Glomerular visceral epithelial cell (primary cell): Measurements from ENCODE around the gene RBM10.

ENCODE experiments used
- DNase-seq: peaks from one replicate; pipeline ENCODE4 v3.0.0-alpha.2; 2016; ENCODE audit errors: extremely low spot score

RBM10 gene

DNA sequence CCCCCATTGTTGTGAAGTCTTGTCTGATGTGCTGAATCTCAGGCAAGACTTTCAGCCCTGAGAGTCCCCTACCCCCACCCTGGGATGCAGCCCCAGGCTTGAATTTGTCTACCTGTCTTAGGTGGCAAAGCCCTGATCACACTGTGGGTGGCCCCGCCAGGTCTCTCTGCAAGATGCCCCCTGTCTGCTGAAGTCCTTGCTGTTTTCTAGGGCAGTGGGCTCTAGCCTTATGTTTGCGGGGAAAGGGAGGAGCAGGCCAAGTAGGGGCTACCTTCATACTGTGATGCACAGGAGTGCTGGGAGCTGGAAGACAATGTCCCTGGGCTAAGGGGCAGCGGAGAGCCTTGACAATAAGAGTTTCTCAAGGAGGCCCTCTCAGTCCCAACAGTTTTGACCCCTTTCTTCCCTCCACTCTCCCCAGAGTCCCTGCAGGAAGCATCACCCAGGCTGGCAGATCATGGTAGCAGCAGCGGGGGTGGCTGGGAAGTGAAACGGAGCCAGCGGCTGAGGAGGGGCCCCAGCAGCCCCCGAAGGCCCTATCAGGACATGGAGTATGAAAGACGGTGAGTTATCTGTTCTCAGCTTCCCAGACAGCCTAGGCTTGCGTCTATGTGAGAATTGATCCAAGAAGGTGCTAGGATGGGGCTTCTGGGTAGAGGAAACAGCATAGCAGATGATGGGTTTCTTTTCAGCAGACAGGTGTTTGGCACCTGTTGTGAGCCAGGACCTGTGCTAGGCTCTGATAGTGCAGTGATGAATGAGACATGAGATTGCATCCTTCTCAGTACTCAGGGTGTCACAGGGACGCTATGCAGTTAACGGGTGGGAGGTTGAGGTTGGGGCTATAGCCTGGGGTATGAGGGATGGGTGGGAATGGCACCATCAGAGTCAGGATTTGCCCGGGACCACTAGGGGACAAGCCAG, 2.2 kb downstream of the RBM10 start:
- DNase-seq: no peak

DNA sequence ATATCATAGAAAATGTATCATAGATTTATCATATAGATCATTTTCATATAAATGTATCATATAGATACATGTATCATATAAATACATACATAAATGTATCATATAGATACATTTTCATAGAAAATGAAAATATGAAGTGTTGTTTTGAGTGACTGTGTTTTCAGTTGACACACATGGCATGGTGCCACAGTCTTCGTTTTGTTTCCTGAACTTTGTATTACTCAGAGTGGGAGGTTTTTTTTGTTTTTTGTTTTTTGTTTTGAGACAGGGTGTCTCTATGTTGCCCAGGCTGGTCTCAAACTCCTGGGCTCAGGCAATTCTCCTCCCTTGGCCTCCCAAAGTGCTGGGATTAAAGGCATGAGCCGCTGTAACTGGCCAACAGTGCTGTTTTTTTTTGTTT, 3.9 kb downstream of the RBM10 start:
- DNase-seq: no peak

DNA sequence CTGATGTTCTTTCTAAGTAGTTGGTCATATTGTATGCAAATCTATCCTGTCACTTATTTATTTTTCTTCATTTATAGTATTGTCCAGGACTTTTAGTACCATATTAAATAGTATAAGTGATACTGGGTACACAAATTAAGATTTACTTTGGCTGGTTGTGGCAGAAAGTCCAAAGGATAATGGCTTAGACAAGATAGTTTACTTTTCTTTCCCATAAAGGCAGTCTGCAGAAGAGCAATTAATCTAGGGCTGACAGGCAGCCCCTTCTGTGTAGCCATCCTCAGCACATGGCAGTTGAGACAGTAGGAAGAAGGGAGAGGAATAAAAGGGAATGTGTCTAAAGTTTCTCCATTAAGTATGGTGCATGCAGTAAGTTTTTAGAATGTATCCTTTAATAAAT, 6.4 kb downstream of the RBM10 start:
- no peak for DNase-seq

DNA sequence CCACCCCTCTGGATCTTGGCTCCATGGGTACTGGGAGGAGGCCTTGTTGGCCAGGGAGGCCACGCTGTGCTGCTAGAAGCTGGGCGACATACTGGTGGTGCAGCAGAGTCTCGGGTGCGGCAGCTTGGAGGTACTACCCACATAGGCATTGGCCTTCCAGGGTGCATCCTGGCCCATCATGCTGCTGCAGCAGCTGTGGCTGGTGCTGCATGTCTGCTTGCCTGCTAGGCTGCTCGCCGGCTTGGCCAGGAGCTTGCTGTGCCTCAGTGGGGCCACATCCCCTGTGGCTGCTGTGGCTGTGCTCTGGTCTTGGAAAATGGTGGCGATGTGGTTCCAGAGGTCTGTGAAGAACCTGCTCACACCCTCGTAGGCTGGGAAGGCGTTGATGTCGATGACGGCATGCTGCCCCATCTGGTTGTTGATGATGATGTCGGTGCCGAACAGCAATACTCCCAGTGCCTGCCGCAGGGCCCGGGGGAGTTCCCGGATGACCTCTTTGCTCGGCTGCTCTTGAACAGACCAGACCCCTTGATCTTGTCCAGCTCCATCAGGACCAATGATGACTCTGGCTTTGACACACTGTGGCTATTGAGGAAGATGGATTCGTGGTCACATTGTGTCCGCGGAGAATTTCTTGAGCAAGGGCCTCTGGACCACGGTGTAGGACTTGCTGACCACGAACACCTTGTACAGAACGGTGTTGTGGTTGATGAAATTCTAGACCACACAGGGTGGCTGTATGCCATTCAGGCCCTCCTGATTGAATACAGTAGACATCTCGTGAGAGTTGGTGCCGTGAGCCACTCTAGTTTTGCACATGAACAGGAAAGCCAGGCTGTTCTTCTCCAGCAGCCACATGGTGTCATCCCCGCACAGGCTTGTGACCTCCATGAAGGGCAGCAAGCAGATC, 11.8 kb downstream of the RBM10 start:
- DNase-seq: peak; percentile 11

DNA sequence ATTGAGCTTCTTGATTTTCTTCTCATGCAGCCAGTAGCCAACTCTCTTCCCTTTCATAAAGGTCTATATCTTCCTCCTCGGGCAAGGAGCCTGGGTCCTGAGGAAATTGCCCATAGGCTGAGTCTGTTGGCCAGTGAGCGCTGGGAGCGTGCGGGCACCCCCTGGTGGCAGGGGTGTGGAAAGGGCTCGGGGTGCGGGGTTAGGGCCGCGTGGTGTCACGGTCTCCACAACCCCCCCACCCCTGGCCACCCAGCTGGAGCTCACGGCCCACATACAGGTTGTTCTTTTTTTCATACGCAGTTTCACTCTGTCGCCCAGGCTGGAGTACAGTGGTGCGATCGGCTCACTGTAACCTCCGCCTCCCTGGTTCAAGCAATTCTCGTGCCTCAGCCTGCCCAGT, 13.1 kb downstream of the RBM10 start:
- DNase-seq: no peak

DNA sequence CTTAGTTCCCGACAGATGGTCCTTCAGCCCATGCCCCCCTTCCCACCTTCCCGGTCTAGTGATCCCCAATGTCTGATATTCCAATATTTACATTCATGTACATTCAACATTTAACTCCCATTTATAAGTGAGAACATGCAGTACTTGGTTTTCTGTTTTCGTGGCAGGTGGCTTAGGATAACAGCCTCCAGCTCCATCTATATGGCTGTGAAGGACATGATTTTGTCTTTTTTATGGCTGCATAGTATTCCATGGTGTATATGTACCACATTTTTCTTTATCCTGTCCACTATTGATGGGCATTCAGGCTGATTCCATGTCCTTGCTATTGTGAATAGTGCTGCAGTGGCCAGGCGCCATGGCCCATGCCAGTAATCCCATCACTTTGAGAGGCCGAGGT, 13.8 kb downstream of the RBM10 start:
- no peak for DNase-seq

DNA sequence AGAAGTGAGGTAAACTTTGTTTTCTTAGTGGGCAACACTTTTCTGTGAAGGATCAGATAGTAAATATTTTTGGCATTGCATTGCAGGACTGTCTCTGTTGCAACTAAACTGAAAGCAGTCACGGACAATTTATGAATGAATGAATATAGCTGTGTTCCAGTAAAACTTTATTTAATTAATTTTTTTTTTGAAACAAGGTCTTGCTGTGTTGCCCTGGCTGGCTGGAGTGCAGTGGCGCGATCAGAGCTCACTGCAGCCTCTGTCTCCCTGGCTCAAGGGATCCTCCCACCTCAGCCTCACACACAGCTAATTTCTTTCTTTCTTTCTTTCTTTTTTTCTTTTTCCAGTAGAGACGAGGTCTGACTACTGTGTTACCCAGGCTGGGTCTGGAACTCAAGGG, 15.8 kb downstream of the RBM10 start:
- DNase-seq: no peak

DNA sequence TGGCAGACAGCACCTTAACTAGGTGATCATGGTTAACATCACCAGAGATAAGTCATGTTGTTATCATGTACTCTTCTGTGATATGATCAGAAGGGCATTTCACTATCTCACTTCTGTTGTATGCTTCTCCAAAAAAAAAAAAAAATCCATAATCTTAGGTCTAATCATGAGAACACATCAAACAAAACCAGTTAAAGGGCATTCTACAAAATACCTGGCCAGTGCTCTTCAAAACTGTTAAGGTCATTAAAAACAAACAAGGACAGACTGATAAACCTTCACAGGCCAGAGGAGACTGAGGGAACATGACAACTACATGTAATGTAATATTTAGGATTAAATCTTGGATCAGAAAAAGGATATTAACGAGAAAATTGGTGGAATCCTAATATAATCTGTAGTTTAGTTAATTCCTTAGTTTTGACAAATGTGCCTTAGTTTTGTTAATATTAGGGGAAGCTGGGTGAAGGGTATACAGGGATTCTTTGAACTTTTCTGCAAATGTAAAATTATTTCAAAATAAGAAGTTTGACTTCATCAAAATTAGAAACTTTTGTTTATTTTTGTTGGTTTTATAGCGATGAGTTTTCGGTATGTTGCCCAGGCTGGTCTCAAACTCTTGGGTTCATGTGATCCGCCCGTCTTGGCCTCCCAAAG, 18.0 kb downstream of the RBM10 start:
- no peak for DNase-seq

DNA sequence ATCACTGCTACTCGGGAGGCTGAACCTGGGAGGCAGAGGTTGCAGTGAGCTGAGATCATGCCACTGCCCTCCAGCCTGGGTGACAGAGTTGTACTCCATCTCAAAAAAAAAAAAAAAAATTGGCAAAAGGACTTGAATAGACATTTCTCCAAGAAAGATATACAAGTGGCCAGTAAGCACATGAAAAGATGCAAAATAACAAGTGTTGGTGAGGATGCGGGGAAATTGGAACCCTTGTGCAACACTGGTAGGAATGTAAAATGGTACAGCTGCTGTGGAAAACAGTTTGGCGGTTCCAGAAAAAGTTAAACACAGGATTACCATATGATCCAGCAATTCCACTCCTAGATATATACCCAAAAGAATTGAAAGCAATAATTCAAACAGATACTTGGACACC, 19.4 kb downstream of the RBM10 start:
- no peak for DNase-seq

DNA sequence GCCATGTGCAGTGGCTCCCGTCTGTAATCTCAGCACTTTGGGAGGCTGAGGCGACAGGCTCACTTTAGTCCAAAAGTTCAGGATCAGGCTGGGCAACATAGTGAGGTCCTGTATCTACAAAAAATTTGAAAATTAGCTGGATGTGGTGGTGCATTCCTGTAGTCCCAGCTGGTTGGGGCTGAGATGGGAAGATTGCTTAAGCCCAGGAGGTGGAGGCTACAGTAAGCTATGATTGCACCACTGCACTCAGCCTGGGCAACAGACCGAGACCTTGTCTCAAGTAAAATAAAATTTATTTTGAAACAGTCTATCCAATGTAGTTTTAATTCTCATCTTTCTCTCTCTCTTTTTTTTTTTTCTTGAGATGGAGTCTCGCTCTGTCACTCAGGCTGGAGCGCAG, 21.1 kb downstream of the RBM10 start:
- peak; percentile 16 for DNase-seq

DNA sequence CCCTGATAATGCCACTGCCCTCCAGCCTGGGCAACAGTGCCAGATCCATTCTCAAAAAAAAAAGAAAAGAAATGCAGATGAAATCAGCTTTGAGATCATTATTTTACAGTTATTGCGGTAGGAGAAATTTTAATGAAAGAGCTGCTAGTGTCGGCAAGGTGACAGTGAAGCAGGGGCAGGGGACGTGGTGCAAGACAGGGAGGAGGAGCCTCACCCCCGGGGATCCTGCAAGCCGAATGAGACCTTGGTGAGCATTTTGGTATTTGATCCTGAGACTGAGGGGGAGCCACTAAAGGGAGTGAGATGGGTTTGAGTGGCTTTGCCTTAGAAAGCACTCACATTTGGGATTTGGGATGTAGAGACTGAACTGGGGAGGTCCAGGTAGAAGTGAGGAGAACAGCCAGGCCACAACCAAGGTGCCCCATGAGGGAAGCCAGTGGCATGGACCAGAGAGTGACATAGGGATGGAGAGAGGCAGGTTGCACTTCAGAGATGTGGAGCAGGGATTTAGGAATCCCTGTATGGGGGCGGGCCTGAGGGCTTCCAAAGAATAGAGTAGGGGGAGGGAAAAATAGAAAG, 23.6 kb downstream of the RBM10 start:
- DNase-seq: no peak

DNA sequence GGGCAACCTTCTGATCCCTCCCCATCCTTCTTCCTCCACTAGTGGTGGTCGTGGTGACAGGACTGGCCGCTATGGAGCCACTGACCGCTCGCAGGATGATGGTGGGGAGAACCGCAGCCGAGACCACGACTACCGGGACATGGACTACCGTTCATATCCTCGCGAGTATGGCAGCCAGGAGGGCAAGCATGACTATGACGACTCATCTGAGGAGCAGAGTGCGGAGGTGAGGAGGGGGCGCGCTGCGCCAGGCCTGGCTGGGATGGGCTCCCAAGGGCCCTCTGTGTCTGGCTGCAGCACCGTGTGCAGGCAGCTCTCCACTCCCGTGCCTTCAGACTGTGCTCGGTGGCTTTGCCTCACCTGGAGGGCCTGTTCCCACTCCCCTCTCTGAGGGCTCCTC, 24.3 kb downstream of the RBM10 start:
- DNase-seq: no peak

DNA sequence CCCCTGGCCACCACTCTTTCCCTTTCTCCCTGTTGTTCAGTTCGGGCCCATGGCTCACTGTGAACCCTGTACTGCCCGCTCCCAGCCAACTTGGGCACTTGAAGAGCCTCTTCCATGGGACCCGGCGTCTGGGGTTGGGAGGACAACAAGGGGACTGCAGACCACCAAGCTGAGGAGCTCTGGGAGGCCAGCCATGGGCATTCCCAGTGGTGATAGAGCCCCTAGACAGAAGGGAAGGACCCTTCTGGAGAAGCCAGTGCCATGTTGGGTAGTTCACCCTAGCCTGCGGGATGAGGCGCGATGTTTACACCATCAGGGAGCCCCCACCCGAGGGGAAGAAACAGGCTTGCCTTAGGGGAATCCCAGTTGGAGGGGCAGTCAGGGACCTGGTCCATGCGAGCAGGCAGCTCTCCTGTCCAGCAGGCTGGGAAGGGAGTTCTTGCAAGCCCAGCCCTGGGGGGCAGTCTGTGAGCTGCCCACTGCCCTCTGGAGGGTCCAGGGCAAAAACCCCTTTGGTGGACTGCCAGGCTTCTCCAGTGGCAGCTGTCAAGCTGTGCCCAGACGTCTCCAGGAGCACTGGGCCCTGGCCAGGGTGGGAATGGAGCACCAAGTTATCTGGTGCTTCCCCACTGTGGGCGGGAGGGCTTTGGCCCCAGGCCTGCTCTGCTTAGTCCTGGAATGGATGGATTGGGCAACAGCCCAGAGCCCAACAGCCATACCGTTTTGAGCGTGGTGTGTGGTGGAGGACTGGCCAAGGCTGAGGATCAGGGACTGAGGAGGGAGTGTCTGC, 24.9 kb downstream of the RBM10 start:
- DNase-seq: no peak

DNA sequence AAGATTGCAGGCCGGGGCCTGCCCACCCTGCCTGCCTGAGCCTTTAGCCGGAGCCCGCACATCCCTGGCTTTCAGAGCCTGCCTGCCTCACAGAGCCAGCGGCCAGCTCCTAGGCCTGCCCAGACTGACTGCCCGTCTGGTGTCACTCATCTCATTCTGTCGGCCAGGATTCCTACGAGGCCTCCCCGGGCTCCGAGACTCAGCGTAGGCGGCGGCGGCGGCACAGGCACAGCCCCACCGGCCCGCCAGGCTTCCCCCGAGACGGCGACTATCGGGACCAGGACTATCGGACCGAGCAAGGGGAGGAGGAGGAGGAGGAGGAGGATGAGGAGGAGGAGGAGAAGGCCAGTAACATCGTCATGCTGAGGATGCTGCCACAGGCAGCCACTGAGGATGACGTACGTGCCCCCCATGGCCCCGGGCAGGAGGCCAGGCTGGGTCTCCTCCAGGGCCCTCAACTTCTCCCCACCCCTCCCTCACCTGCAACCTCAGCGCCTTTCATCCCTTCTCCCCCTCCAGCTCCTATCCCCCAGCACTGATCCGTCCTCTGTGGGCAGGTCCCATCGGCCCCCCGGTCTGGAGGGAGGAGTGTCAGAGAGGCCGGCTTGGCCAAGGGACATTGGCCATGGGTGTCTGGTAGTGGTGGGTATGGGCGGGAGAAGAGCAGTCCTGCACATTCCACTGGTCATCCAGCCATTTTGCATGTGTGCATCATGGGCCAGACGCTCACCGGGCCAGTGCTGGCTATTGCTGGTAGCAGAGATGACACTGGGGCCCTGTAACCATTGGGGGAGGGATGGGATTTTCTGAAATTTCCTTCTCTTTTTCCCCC, 26.1 kb downstream of the RBM10 start:
- no peak for DNase-seq

DNA sequence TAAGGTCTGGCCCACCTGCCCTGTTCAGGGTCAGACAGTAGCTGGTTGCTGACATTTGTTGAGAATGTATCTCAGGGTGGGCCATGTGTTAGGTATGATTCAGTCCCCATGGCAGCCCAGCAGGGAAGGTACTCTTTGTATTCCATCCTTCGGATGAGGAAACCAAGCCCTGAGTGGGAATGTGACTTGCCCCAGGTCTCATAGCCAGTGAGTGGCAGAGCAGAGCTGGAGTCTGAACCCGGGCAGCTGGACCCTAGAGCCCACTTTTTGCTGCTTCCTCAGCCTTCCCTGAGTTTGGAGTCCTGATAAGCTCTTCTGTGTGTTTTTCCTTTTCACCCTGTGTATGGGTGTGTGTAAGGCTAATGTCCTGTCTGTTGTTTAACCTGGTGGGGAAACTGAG, 27.0 kb downstream of the RBM10 start:
- no peak for DNase-seq

DNA sequence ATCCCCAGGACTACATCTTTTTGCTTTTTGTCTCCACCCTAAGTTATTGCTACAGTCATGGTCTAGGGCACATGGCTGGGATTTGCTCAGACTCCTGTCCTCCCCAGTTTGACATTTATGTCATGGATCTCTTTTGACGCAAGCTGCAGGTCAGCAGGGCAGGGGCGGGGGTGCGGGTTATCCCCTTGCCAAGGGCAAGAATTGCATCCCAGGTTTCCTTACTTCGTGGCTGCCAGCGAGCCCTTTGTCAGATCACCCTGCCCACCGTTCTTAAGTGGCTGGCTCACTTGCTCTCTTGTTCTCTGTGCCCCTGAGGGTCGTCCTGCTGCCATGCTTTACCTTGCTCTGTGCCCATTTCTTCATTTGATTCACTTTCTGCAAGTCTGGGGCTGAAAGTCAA, 27.5 kb downstream of the RBM10 start:
- DNase-seq: no peak

DNA sequence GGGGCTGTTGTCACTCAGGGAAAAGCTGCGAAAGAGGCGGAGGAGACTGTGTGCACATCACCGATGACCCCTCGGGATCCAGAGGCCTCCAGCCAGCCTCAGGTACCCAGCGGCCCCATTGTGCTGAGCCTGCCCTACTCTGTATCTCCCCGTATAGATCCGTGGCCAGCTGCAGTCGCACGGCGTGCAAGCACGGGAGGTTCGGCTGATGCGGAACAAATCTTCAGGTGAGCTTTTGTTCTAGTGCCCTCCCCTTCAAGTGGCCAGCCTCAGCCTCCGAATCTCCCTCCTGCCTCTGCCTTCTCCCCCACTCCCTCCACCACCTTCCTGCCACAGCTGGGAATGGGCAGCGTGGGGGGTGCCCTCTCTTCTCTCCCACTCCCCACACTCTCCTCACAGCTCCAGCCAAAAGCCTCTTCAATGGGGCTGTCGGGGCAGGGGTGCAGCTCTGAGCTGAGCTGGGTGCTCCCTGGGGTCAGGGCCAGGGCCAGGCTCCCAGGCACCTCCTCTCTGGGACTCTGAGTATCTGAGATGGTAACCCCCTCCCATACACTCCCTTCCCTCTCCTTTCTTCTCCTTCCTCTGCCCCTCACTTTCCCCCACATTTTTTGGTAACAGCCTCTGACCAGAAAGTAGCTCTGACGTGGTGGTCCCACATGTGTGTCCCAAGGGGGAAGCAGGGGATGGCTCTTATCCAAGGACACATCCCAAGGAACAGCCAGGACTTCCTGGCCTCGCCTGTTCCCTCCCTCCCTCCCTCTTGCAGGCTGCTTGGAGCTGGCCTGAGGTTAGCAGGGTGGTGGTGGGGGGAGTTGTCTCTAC, 28.2 kb downstream of the RBM10 start:
- DNase-seq: no peak

DNA sequence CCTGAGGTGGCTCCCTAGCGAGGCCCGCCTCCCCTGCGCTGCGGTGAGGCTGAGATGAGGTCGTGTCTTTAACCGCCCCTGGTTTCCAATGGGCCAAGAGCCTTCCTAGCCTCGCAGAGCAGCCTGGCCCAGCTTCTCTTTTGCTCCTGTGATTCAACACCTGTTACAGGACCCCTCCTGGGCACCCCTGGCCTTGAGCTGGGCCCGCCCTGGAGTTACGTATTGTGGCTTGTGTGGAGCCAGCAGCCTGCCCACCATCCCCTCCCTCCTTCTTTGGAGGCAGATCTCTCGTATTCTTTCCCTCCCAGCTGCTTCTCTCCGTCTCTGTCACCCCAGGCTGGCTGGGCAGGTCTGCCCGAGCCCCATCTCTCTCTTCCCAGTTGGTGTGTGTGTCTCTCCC, 29.4 kb downstream of the RBM10 start:
- DNase-seq: no peak

DNA sequence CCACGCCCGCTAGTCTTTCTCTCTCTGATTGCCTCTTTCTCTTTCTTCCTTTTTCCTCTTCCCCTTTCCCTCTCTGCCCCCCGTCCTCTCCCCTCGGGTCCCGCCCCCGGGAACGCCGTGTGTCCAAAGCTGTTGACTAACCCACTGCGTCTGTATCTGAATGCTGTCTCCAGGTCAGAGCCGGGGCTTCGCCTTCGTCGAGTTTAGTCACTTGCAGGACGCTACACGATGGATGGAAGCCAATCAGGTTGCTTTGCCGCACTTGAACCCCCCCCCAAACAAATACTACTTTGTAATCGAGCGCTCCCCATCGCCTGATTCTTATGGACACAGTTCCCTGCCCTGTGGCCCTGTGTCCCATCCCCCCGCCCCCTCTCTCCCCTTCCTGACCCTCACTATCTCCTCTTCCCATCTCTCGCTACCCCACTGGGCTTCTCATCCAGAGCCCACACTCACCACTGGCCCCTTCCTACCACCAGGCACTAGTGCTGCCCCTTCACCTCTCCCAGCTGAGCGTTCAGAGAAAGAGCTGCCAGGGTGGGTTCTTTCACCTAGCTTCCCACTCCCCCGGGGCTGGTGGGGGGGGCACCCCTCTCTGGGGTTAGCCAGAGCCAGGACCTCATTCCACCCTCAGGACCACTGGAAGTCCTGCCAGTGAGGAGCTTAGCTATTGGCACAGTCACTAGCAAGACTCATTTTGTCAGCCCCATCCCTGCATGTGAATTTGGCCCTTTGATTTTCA, 30.0 kb downstream of the RBM10 start:
- DNase-seq: no peak
